NB4 (cell line): Measurements from ENCODE around the gene GCK.
"Not testable (repeated sequence)": the region's sequence is repeated elsewhere in the genome, so short reads cannot be mapped to it uniquely, and the experiment has no call there.

Experiments
- DNase-seq: peaks from one replicate; pipeline ENCODE4 v3.0.0; 2010; ENCODE audit warnings: low read depth
- H3K4me3 ChIP-seq: one replicate; pipeline ENCODE4 v1.5.1; 2011; ENCODE audit warnings: mild to moderate bottlenecking, low read depth, low read length, moderate library complexity
- CTCF ChIP-seq: IDR thresholded peaks from one replicate; pipeline ENCODE4 v1.5.1; 2012; ENCODE audit warnings: low read depth, low read length
- MAX ChIP-seq: IDR thresholded peaks from 2 replicates; pipeline ENCODE4 v1.6.1; 2011; ENCODE audit warnings: low read depth, low read length
- MYC ChIP-seq: IDR thresholded peaks from 2 replicates; pipeline ENCODE4 v1.6.1; 2011; ENCODE audit warnings: low read depth, low read length
- POLR2A ChIP-seq: IDR thresholded peaks from 2 replicates; pipeline ENCODE4 v1.6.1; 2011; ENCODE audit warnings: mild to moderate bottlenecking; ENCODE audit not compliant: insufficient read length; ENCODE audit errors: extremely low read depth

The GCK gene

GRCh38 chr7:44128721-44129582 lies 60.3 kb downstream of the GCK start:
- no peak overlapping the region for H3K4me3 ChIP-seq
- TF ChIP-seq CTCF (no peak), POLR2A (no peak), MYC (no peak), MAX (no peak)
- no peak for DNase-seq

- TF ChIP-seq POLR2A (no peak), MYC (no peak)
- DNase-seq: no peak
- H3K4me3 ChIP-seq: no peak overlapping the region
Measured at GRCh38 chr7:44127161-44127560, 62.1 kb downstream of the GCK start.

- not testable (repeated sequence) for H3K4me3 ChIP-seq, DNase-seq
Measured at GRCh38 chr7:44126574-44126973, 62.7 kb downstream of the GCK start.

- no peak for DNase-seq
- no peak for TF ChIP-seq CTCF
- no peak for TF ChIP-seq MAX
- no peak for TF ChIP-seq POLR2A
- TF ChIP-seq MYC: no peak
Measured at GRCh38 chr7:44124822-44125202, 64.4 kb downstream of the GCK start.

GRCh38 chr7:44123190-44124003 lies 65.8 kb downstream of the GCK start, which contains the start of gene POLD2:
POLD2 (minus strand) TSS chr7:44123548; CDS start chr7:44122053, 1,495 bp downstream.
- H3K4me3 ChIP-seq: peak within 1 kb of the TSS; percentile 98
- DNase-seq: peak; percentile 99
- TF ChIP-seq POLR2A (peak; percentile 89), MAX (peak; percentile 96), MYC (peak; percentile 99), CTCF (no peak)

More at GRCh38 chr7:44124822-44125202, 64.4 kb downstream of the GCK start:
- no peak overlapping the region for H3K4me3 ChIP-seq

- TF ChIP-seq POLR2A (no peak), MYC (no peak), CTCF (no peak), MAX (no peak)
- no peak for DNase-seq
- peak overlapping the region; percentile 98 for H3K4me3 ChIP-seq
Measured at GRCh38 chr7:44122529-44122928, 66.7 kb downstream of the GCK start.
